HL-60 (cell line): ENCODE data around the gene DNAI7.

Experiments used
- CTCF ChIP-seq: IDR thresholded peaks from one replicate; pipeline ENCODE4 v1.5.1; 2011; ENCODE audit warnings: low read length, control low read depth, inconsistent platforms; ENCODE audit not compliant: insufficient read depth
- POLR2AphosphoS5 ChIP-seq: IDR thresholded peaks from 2 replicates; pipeline ENCODE4 v1.6.1; 2012; ENCODE audit warnings: low read depth

- TF ChIP-seq POLR2AphosphoS5, result no peak
- TF ChIP-seq CTCF, result no peak
Observed at GRCh38 chr12:25190793-25191192, 4.2 kb downstream of the DNAI7 start.
